ENCODE results near the gene PLEKHM3. TPM values are rescaled to one million over a fixed set of nuclear protein-coding genes. Genes with fewer than 3 reads are reported as not detected.

PLEKHM3 gene
- total and polyA plus RNA-seq, 8 donors, result 14.4 to 17.9 (median 16.0) TPM

- H3K9me3 ChIP-seq, result no peaks in the 10 kb centered on the region
- H3K27me3 ChIP-seq, result no peaks in the 10 kb centered on the region
- no peak for TF ChIP-seq CTCF (IDR thresholded peaks at IDR 0.05)
- no peak overlapping the region for H3K27ac ChIP-seq
- H3K4me3 ChIP-seq, result no peak overlapping the region
- DNase-seq, result no peak
- H3K4me1 ChIP-seq, result peaks cover under 1 to 4% of the 10 kb centered on the region in 2 donors
- no peaks in the 10 kb centered on the region for H3K36me3 ChIP-seq
- peak; percentile 8 for ATAC-seq
- intact Hi-C loops (cut with DNase I), result no loop called here
Measured at GRCh38 chr2:207801259-207801658, 224.1 kb downstream of the PLEKHM3 start.

- H3K4me3 ChIP-seq, result no peak overlapping the region
- intact Hi-C loops (cut with DNase I), result no loop called here
- no peaks in the 10 kb centered on the region for H3K27me3 ChIP-seq
- no peaks in the 10 kb centered on the region for H3K9me3 ChIP-seq
- H3K4me1 ChIP-seq, result peaks cover 2 to 26% of the 10 kb centered on the region in 2 donors
- ATAC-seq, result peak; percentile 92
- TF ChIP-seq CTCF (IDR thresholded peaks at IDR 0.05), result no peak
- no peaks in the 10 kb centered on the region for H3K36me3 ChIP-seq
- peak overlapping the region; percentile 70 to 72 for H3K27ac ChIP-seq
- DNase-seq, result peak in 3 of 4 donors; percentile 40 to 85 (median 81)
Measured at GRCh38 chr2:207796585-207797350, 228.6 kb downstream of the PLEKHM3 start.

GRCh38 chr2:207792244-207792785, 233.0 kb downstream of the PLEKHM3 start:
- Histone ChIP-seq H3K27ac (peak overlapping the region; percentile 44 to 78), H3K36me3 (no peaks in the 10 kb centered on the region), H3K27me3 (no peaks in the 10 kb centered on the region), H3K9me3 (no peaks in the 10 kb centered on the region), H3K4me3 (no peak overlapping the region), H3K4me1 (peaks cover 2 to 28% of the 10 kb centered on the region in 2 donors)
- DNase-seq, result no peak
- TF ChIP-seq CTCF (IDR thresholded peaks at IDR 0.05), result no peak
- ATAC-seq, result peak; percentile 55
- intact Hi-C loops (cut with DNase I), result no loop called here

GRCh38 chr2:207791579-207792243, 233.6 kb downstream of the PLEKHM3 start:
- ATAC-seq, result peak; percentile 36

More at GRCh38 chr2:207791579-207792243, 233.6 kb downstream of the PLEKHM3 start:
- no peak overlapping the region for H3K4me3 ChIP-seq
- intact Hi-C loops (cut with DNase I), result no loop called here
- H3K27me3 ChIP-seq, result no peaks in the 10 kb centered on the region
- no peak for DNase-seq
- H3K4me1 ChIP-seq, result peaks cover 2 to 28% of the 10 kb centered on the region in 2 donors
- no peaks in the 10 kb centered on the region for H3K36me3 ChIP-seq
- no peak for TF ChIP-seq CTCF (IDR thresholded peaks at IDR 0.05)
- no peaks in the 10 kb centered on the region for H3K9me3 ChIP-seq
- no peak overlapping the region for H3K27ac ChIP-seq

All from left lung (tissue), 10 donors.